KOPT-K1 (cell line): ENCODE results near the gene SUSD4.

Experiments
- H3K27ac ChIP-seq: fragments of 200-600 bp; sonication (generic); 2 replicates; pipeline ENCODE4 v1.5.1; 2016; ENCODE audit warnings: antibody characterized with exemption, mild to moderate bottlenecking, low read depth, low read length; ENCODE audit not compliant: poor library complexity, severe bottlenecking
- H3K36me3 ChIP-seq: fragments of 200-600 bp; sonication (generic); 2 replicates; pipeline ENCODE4 v1.5.1; 2017; ENCODE audit warnings: antibody characterized with exemption, mild to moderate bottlenecking, low read length, moderate library complexity; ENCODE audit not compliant: insufficient read depth
- H3K9me3 ChIP-seq: fragments of 200-600 bp; sonication (generic); 2 replicates; pipeline ENCODE4 v1.5.1; 2017; ENCODE audit warnings: antibody characterized with exemption, low read length, mild to moderate bottlenecking; ENCODE audit not compliant: insufficient read depth, poor library complexity, severe bottlenecking

SUSD4 gene

DNA sequence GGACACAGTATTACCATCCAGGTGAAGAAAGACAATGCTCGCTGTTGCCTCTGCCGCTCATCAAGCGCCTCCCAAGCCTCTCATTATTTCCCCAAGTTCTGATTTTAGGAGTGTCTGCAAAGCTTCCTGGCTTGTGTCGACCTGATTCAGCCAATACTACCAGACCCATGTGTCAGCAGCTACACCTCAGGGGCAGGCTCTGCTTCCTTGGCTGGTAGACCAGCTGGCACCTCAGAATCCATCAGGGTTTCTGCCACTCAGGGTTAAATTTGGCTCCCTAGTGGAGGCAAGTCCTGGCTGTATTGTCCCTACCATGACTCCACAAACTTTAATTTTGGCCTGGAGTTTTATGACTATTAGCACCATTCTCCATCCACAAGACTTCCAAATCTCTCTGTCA is 35.4 kb downstream of the SUSD4 start:
- H3K27ac ChIP-seq, result no peak overlapping the region
- H3K36me3 ChIP-seq, result no peaks in the 10 kb centered on the region
- no peaks in the 10 kb centered on the region for H3K9me3 ChIP-seq

GRCh38 chr1:223326776-223327175 is 37.2 kb downstream of the SUSD4 start:
- H3K27ac ChIP-seq, result no peak overlapping the region
- no peaks in the 10 kb centered on the region for H3K9me3 ChIP-seq
- no peaks in the 10 kb centered on the region for H3K36me3 ChIP-seq

DNA sequence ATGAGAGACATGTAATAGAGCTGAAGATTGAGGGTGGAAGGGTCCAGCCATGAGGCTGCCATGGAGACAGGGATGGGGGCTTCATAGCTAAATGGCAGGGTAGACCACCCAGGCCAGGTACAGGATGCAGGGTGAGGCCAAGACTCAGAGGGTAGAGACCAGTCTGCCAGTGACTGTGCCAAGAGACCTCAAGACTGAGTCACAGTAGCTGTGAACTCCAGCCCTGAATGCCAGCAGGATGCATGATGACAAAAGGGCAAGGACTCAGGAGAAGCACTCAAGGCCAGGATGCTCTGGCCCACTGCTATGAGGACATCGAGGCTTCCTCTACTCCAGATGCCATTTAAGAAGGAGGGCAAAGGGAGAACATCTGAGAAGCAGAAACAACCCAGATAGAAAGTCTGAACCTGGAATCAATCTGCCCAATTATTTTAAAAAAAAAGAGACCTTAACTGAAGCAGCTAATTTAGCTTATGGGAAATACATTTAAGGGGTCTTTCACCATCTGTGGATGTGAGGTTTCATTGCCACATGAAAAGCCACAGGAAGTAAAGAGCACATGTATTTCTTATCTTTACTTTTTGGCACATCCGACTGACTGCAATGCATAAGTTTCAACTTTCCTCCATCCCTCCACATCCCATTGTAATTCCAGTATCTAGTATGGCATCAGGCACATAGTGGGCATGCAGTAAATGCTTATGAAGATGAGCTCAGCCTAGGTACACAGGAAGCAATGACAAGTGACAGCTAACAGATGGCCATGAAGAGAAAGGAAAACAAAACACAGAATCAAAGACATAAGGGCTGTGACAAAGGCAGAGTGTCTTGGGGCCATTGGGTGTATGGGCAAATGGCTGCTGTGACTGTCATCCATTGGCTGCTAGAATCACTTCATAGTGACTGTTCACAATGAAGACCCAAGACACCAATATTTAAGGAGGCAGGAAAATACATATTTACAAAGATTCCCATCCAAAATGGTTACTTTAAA is 40.2 kb downstream of the SUSD4 start:
- Histone ChIP-seq H3K9me3 (no peaks in the 10 kb centered on the region), H3K27ac (peak overlapping the region; percentile 86), H3K36me3 (no peaks in the 10 kb centered on the region)

DNA sequence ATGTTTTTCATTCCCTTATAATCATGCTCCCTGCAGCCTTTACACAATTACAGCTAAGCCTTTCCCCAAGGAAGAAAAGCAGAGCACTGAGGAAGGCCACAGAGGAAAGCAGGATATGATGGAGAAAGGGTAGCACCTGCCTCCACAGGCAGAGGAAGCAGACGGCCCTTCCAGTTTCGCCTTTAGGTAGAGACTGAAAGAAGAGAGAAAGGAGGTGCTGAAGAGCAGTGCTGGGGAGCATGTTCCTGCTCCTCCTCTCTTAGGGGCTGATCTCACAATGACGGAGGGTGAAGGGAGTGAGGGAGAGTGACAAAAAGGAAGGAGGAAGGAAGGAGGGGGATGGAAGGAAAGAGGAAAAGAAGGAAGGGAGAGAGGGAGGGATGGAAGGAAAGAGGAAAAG is 41.1 kb downstream of the SUSD4 start:
- peak overlapping the region; percentile 86 for H3K27ac ChIP-seq
- H3K9me3 ChIP-seq, result no peaks in the 10 kb centered on the region
- H3K36me3 ChIP-seq, result no peaks in the 10 kb centered on the region

DNA sequence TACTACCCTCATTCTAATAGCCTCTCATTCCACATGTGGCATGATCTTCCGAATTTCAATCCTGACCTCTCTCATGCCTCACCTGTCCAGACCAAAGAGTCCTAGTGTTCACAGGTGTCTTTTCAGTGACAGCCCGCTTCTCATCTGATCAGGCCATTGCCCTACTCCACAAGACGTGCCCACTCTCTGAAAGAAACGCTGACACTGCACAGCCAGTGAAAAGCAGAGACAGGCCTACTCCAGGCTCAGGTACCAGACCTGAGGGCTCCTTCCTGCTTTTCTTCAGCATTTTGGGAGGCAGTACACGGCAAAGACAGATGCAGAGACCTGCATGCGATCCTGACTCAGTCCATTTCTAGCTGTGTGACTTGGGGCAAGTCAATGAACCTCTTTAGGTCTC is 43.0 kb downstream of the SUSD4 start:
- Histone ChIP-seq H3K36me3 (no peaks in the 10 kb centered on the region), H3K27ac (peak overlapping the region; percentile 3), H3K9me3 (no peaks in the 10 kb centered on the region)

GRCh38 chr1:223319905-223320580 is 43.9 kb downstream of the SUSD4 start:
- Histone ChIP-seq H3K27ac (peak overlapping the region; percentile 19), H3K36me3 (no peaks in the 10 kb centered on the region), H3K9me3 (no peaks in the 10 kb centered on the region)

GRCh38 chr1:223319398-223319797 is 44.6 kb downstream of the SUSD4 start:
- H3K36me3 ChIP-seq, result no peaks in the 10 kb centered on the region
- H3K27ac ChIP-seq, result no peak overlapping the region
- no peaks in the 10 kb centered on the region for H3K9me3 ChIP-seq

DNA sequence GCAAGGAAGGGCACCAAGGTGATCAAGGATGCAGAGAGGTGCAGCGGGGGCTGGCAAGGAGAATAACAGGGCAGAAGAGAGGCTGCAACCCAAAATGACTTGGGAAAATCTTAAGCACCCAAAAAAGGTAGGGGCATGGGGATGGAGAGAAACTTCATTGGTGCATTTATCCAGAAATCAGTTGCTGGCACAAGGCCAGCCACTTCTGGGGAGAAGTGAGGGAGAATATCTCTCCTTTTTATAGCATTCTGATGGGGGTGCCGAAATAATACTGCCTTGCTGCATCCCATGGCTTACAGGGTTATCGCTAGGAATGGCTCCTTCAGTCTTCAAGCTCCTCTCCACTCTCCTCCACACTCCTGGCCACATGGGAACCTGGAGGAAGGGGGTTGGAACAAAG is 47.9 kb downstream of the SUSD4 start:
- H3K27ac ChIP-seq, result peak overlapping the region; percentile 32
- H3K36me3 ChIP-seq, result no peaks in the 10 kb centered on the region
- H3K9me3 ChIP-seq, result no peaks in the 10 kb centered on the region

DNA sequence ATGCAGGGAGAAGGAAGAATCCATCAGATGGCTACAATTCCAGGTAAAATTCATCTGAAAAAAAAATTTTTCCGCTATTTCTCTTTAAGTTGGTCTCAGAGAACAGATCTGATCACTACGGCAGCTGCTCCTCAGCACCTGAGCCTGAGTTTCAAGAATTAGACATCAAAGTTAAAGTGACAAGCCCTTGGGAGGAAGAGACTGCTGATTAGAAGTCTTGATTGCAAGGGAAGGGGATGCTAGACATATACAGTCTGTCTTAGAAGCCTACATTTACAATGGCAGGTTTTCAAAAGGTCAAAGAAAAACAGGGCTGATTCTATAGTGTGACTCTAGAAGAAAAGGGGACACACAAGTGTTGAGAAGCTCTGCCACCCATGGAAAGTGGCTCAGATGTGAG is 48.3 kb downstream of the SUSD4 start:
- Histone ChIP-seq H3K36me3 (no peaks in the 10 kb centered on the region), H3K27ac (peak overlapping the region; percentile 32), H3K9me3 (no peaks in the 10 kb centered on the region)

GRCh38 chr1:223313415-223313754 is 50.6 kb downstream of the SUSD4 start:
- Histone ChIP-seq H3K27ac (no peak overlapping the region), H3K9me3 (no peaks in the 10 kb centered on the region), H3K36me3 (no peaks in the 10 kb centered on the region)

- no peak overlapping the region for H3K27ac ChIP-seq
- no peaks in the 10 kb centered on the region for H3K36me3 ChIP-seq
- no peaks in the 10 kb centered on the region for H3K9me3 ChIP-seq
These were observed 51.1 kb downstream of the SUSD4 start for GRCh38 chr1:223312705-223313414.

GRCh38 chr1:223312273-223312672 is 51.7 kb downstream of the SUSD4 start:
- no peak overlapping the region for H3K27ac ChIP-seq
- H3K9me3 ChIP-seq, result no peaks in the 10 kb centered on the region
- no peaks in the 10 kb centered on the region for H3K36me3 ChIP-seq

GRCh38 chr1:223311826-223312225 is 52.1 kb downstream of the SUSD4 start:
- no peaks in the 10 kb centered on the region for H3K36me3 ChIP-seq
- H3K9me3 ChIP-seq, result no peaks in the 10 kb centered on the region
- H3K27ac ChIP-seq, result no peak overlapping the region

GRCh38 chr1:223308136-223308535 is 55.8 kb downstream of the SUSD4 start:
- H3K27ac ChIP-seq, result no peak overlapping the region
- no peaks in the 10 kb centered on the region for H3K36me3 ChIP-seq
- peaks cover 23% of the 10 kb centered on the region for H3K9me3 ChIP-seq

GRCh38 chr1:223307544-223307943 is 56.4 kb downstream of the SUSD4 start:
- Histone ChIP-seq H3K36me3 (no peaks in the 10 kb centered on the region), H3K9me3 (peaks cover 29% of the 10 kb centered on the region), H3K27ac (no peak overlapping the region)
